Measurements from ENCODE around the gene BRWD1. TPM values are rescaled to one million over a fixed set of nuclear protein-coding genes. Genes with fewer than 3 reads are reported as not detected.
"Not testable (repeated sequence)": the region's sequence is repeated elsewhere in the genome, so short reads cannot be mapped to it uniquely, and the experiment has no call there.

Gene BRWD1
- total RNA-seq, 1 donor from 2014 or later: 19.5 TPM

- no peak for TF ChIP-seq CTCF (conservative IDR thresholded peaks at IDR 0.05; ENCODE audit: low read depth, low read length)
- H3K4me3 ChIP-seq (ENCODE audit: low read depth, low read length): no peak overlapping the region
- no peak for DNase-seq (ENCODE audit: low read depth)
Observed at GRCh38 chr21:39169906-39170305, 143.5 kb downstream of the BRWD1 start.

- TF ChIP-seq CTCF (conservative IDR thresholded peaks at IDR 0.05; ENCODE audit: low read depth, low read length): no peak
- no peak overlapping the region for H3K4me3 ChIP-seq (ENCODE audit: low read depth, low read length)
- DNase-seq (ENCODE audit: low read depth): no peak
Observed at GRCh38 chr21:39168800-39169199, 144.6 kb downstream of the BRWD1 start.

GRCh38 chr21:39164523-39164922, 148.9 kb downstream of the BRWD1 start:
- TF ChIP-seq CTCF (conservative IDR thresholded peaks at IDR 0.05; ENCODE audit: low read depth, low read length): no peak
- H3K4me3 ChIP-seq (ENCODE audit: low read depth, low read length): no peak overlapping the region
- no peak for DNase-seq (ENCODE audit: low read depth)

GRCh38 chr21:39161064-39161463, 152.4 kb downstream of the BRWD1 start:
- H3K4me3 ChIP-seq (ENCODE audit: low read depth, low read length): no peak overlapping the region
- TF ChIP-seq CTCF (conservative IDR thresholded peaks at IDR 0.05; ENCODE audit: low read depth, low read length): no peak
- DNase-seq (ENCODE audit: low read depth): no peak

GRCh38 chr21:39159342-39160063, 153.9 kb downstream of the BRWD1 start:
- DNase-seq (ENCODE audit: low read depth): no peak
- no peak overlapping the region for H3K4me3 ChIP-seq (ENCODE audit: low read depth, low read length)
- TF ChIP-seq CTCF (conservative IDR thresholded peaks at IDR 0.05; ENCODE audit: low read depth, low read length): no peak

GRCh38 chr21:39157241-39157640, 156.2 kb downstream of the BRWD1 start:
- DNase-seq (ENCODE audit: low read depth); H3K4me3 ChIP-seq (ENCODE audit: low read depth, low read length): not testable (repeated sequence)

GRCh38 chr21:39156024-39156423, 157.4 kb downstream of the BRWD1 start:
- no peak for DNase-seq (ENCODE audit: low read depth)
- TF ChIP-seq CTCF (conservative IDR thresholded peaks at IDR 0.05; ENCODE audit: low read depth, low read length): no peak
- H3K4me3 ChIP-seq (ENCODE audit: low read depth, low read length): no peak overlapping the region
